SK-N-SH (cell line): Measurements from ENCODE around the gene TNFRSF12A. TPM values are rescaled to one million over a fixed set of nuclear protein-coding genes. Genes with fewer than 3 reads are reported as not detected.

Experiments used
- CTCF ChIA-PET: fragments of 300-600, 350-600 bp; formaldehyde crosslinking; extraction: SDS; loops from one replicate; lab custom pipeline; 2021; lab: Yijun Ruan, JAX
- POLR2A ChIA-PET: fragments of 350-600 bp; sonication (Branson Sonifier 250); formaldehyde crosslinking; extraction: SDS; loops from one replicate; lab custom pipeline; 2020; ENCODE audit warnings: antibody characterized with exemption, inconsistent platforms; lab: Yijun Ruan, JAX
- DNase-seq: peaks from one replicate; pipeline ENCODE4 v3.0.0; 2012
- H2AFZ ChIP-seq: fragments of 200-600 bp; sonication (generic); 2 replicates; pipeline ENCODE4 v1.8.1; 2016; ENCODE audit warnings: antibody characterized with exemption, mild to moderate bottlenecking, low read depth
- H3F3A ChIP-seq: fragments of 200-600 bp; sonication (generic); replicated peaks from 2 replicates; pipeline ENCODE3; 2016; ENCODE audit warnings: antibody characterized with exemption, mild to moderate bottlenecking; ENCODE audit not compliant: insufficient read depth
- H3K27ac ChIP-seq, 2 experiments: fragments of 200-500 bp in 1 of 2; fragments of 200-600 bp in 1 of 2; sonication (Bioruptor generic) in 1 of 2; sonication (generic), shearing (Covaris generic) in 1 of 2; 2 replicates each; pipeline versions ENCODE4 v1.5.1 to v1.6.1; 2014 to 2016; ENCODE audit warnings: low read depth in 2 of 2, inconsistent platforms in 1 of 2, low read length in 1 of 2, mild to moderate bottlenecking in 1 of 2, mixed read lengths in 1 of 2
- H3K27me3 ChIP-seq: fragments of 200-600 bp; sonication (generic), shearing (Covaris generic); 2 replicates; pipeline ENCODE4 v1.6.1; 2016; ENCODE audit warnings: mixed run types; ENCODE audit not compliant: insufficient read depth
- H3K36me3 ChIP-seq, 2 experiments: fragments of 200-500 bp in 1 of 2; fragments of 200-600 bp in 1 of 2; sonication (Bioruptor generic) in 1 of 2; sonication (generic) in 1 of 2; replicated peaks in 1 of 2; 2 replicates each; pipeline versions ENCODE3 to v1.5.1; 2014 to 2016; ENCODE audit warnings: low read length in 1 of 2, mild to moderate bottlenecking in 1 of 2; ENCODE audit not compliant: insufficient read depth in 2 of 2, control insufficient read depth in 1 of 2
- H3K4me1 ChIP-seq, 2 experiments: fragments of 200-500 bp in 1 of 2; fragments of 200-600 bp in 1 of 2; sonication (Bioruptor generic) in 1 of 2; sonication (generic), shearing (Covaris generic) in 1 of 2; 2 replicates each; pipeline versions ENCODE4 v1.5.1 to v1.6.1; 2014 to 2016; ENCODE audit warnings: low read depth in 1 of 2, low read length in 1 of 2, mixed run types in 1 of 2; ENCODE audit not compliant: insufficient read depth in 2 of 2, control insufficient read depth in 1 of 2
- H3K4me2 ChIP-seq: fragments of 200-600 bp; sonication (generic), shearing (Covaris generic); 2 replicates; pipeline ENCODE4 v1.6.1; 2017; ENCODE audit warnings: mixed run types
- H3K4me3 ChIP-seq, 2 experiments: fragments of 200-500 bp in 1 of 2; fragments of 200-600 bp in 1 of 2; sonication (Bioruptor generic) in 1 of 2; sonication (generic), shearing (Covaris generic) in 1 of 2; 2 replicates each; pipeline versions ENCODE4 v1.5.1 to v1.8.1; 2014 to 2016; ENCODE audit warnings: low read depth in 2 of 2, inconsistent platforms in 1 of 2, low read length in 1 of 2, mild to moderate bottlenecking in 1 of 2, mixed read lengths in 1 of 2, moderate library complexity in 1 of 2
- H3K79me2 ChIP-seq: fragments of 200-600 bp; sonication (generic); 2 replicates; pipeline ENCODE4 v1.8.1; 2017; ENCODE audit warnings: mild to moderate bottlenecking; ENCODE audit not compliant: insufficient read depth
- H3K9ac ChIP-seq: fragments of 200-600 bp; sonication (generic); 2 replicates; pipeline ENCODE4 v1.6.1; 2017; ENCODE audit warnings: mixed run types
- H3K9me2 ChIP-seq: fragments of 200-600 bp; sonication (generic); 2 replicates; pipeline ENCODE4 v1.6.1; 2017; ENCODE audit warnings: mixed run types
- H3K9me3 ChIP-seq: fragments of 200-600 bp; sonication (generic); 2 replicates; pipeline ENCODE4 v1.6.1; 2017; ENCODE audit warnings: mixed run types, mild to moderate bottlenecking, moderate library complexity
- H4K20me1 ChIP-seq: fragments of 200-600 bp; sonication (generic); 2 replicates; pipeline ENCODE4 v1.6.1; 2017; ENCODE audit warnings: mild to moderate bottlenecking, mixed run types; ENCODE audit not compliant: insufficient read depth
- CHD2 ChIP-seq: fragments of 150-350 bp; IDR thresholded peaks from 2 replicates; pipeline ENCODE4 v1.6.1; 2018; ENCODE audit warnings: low read length; ENCODE audit not compliant: partially characterized antibody
- CTCF ChIP-seq: fragments of 200-600 bp; sonication (generic); IDR thresholded peaks from 2 replicates; pipeline ENCODE4 v1.6.1; 2017; ENCODE audit warnings: antibody characterized with exemption, mild to moderate bottlenecking, moderate library complexity
- ELF1 ChIP-seq: IDR thresholded peaks from 2 replicates; pipeline ENCODE4 v1.4.0; 2012
- EP300 ChIP-seq, 2 experiments: IDR thresholded peaks; 2 replicates each; pipeline versions ENCODE4 v1.4.0 to v1.6.1; 2012; ENCODE audit warnings: borderline replicate concordance in 1 of 2, low read depth in 1 of 2, low read length in 1 of 2
- FOXM1 ChIP-seq: IDR thresholded peaks from 2 replicates; pipeline ENCODE4 v1.4.0; 2012; ENCODE audit warnings: low read depth, mild to moderate bottlenecking
- GABPA ChIP-seq: IDR thresholded peaks from 2 replicates; pipeline ENCODE4 v1.4.0; 2012; ENCODE audit warnings: low read depth, mild to moderate bottlenecking
- JUND ChIP-seq: IDR thresholded peaks from 2 replicates; pipeline ENCODE4 v1.4.0; 2012
- MEF2A ChIP-seq: IDR thresholded peaks from 2 replicates; pipeline ENCODE4 v1.4.0; 2012; ENCODE audit warnings: low read depth, borderline replicate concordance
- MXI1 ChIP-seq: IDR thresholded peaks from 2 replicates; pipeline ENCODE4 v1.6.1; 2012; ENCODE audit warnings: mild to moderate bottlenecking, low read depth, low read length, improper control_type of control experiment
- NFIC ChIP-seq: IDR thresholded peaks from 2 replicates; pipeline ENCODE4 v1.4.0; 2012; ENCODE audit warnings: borderline replicate concordance
- PBX3 ChIP-seq: IDR thresholded peaks from 2 replicates; pipeline ENCODE4; 2012
- POLR2AphosphoS5 ChIP-seq: IDR thresholded peaks from 2 replicates; pipeline ENCODE4 v1.6.1; 2012; ENCODE audit warnings: low read depth, low read length
- RAD21 ChIP-seq: IDR thresholded peaks from 2 replicates; pipeline ENCODE4 v1.6.1; 2012; ENCODE audit warnings: mild to moderate bottlenecking, low read length
- SIN3A ChIP-seq: IDR thresholded peaks from 2 replicates; pipeline ENCODE4 v1.6.1; 2012; ENCODE audit warnings: low read depth, mild to moderate bottlenecking, low read length, moderate library complexity, borderline replicate concordance
- TCF12 ChIP-seq: IDR thresholded peaks from 2 replicates; pipeline ENCODE4 v1.4.0; 2012
- TEAD4 ChIP-seq: IDR thresholded peaks from 2 replicates; pipeline ENCODE4 v1.4.0; 2012; ENCODE audit warnings: mild to moderate bottlenecking, borderline replicate concordance; ENCODE audit not compliant: insufficient read depth
- WGBS: methylation state at CpG from one replicate; pipeline ENCODE4 v1.1.6; 2017; ENCODE audit warnings: low lambda C conversion rate; 5-methylcytosine and 5-hydroxymethylcytosine counted together
- polyA plus RNA-seq, 3 experiments: library from polyadenylated mRNA; depleted of rRNA; stranded (reverse); fragments of >200 nt; gene quantifications; 2 replicates each; pipeline ENCODE4 v1.2.3, GENCODE V29; 2012
- TF ChIP-seq, protein P1 (sequence below): IDR thresholded peaks from 2 replicates; pipeline ENCODE4 v1.4.0; 2012; ENCODE audit warnings: low read depth
- TF ChIP-seq, protein P2 (sequence below): IDR thresholded peaks from 2 replicates; pipeline ENCODE4 v1.6.1; 2012; ENCODE audit warnings: mild to moderate bottlenecking, low read depth, low read length, moderate library complexity

The TNFRSF12A gene
- polyA plus RNA-seq, 1 of the 3 experiments (the other 2 are of a cell fraction), result 374 TPM

- Histone ChIP-seq H3K9ac (peak within 1 kb of the TSS; percentile 59), H3K4me2 (peak within 1 kb of the TSS; percentile 46; the same call in 1 of the 2 replicates), H3K27me3 (no peaks in the 10 kb centered on the region)
- CTCF ChIA-PET, result interaction anchor here (1.0 to 3.9 kb wide), 5 partner anchors 15 to 36 kb away, joined by 3 to 26 read pairs (median 3); no protein-coding TSS in a partner anchor
- no peak for DNase-seq
- TF ChIP-seq TCF12 (0 out of 2 replicates have a peak, but pooled peaks have one; percentile 25), POLR2AphosphoS5 (no peak), GABPA (no peak), JUND (no peak), MEF2A (no peak), ELF1 (no peak), TEAD4 (no peak)
- TF ChIP-seq, all 33 proteins: peak for 1
- WGBS, result 48% methylated on average over 11 of the region's 13 CpGs
- Histone ChIP-seq H3K79me2 (no peaks in the 10 kb centered on the region), H3K4me1 (no peaks in the 10 kb centered on the region; a peak in 1 of 4 replicates), H3K36me3 (no peaks in the 10 kb centered on the region), H3K4me3 (peak within 1 kb of the TSS in 1 of 2 experiments; percentile 50; a peak in 1 of 4 replicates), H3K27ac (no peak within 1 kb of the TSS), H2AFZ (peak within 1 kb of the TSS; percentile 80), H3K9me3 (no peaks in the 10 kb centered on the region), H3F3A (no peaks in the 10 kb centered on the region), H3K9me2 (no peaks in the 10 kb centered on the region), H4K20me1 (no peaks in the 10 kb centered on the region)
- POLR2A ChIA-PET, result no interaction called here
Measured at GRCh38 chr16:3065069-3065741, 45.0 kb downstream of the TNFRSF12A start, which contains the start of gene IL32. IL32 (plus strand) TSS chr16:3065640; CDS start chr16:3065812, 172 bp downstream.

DNA sequence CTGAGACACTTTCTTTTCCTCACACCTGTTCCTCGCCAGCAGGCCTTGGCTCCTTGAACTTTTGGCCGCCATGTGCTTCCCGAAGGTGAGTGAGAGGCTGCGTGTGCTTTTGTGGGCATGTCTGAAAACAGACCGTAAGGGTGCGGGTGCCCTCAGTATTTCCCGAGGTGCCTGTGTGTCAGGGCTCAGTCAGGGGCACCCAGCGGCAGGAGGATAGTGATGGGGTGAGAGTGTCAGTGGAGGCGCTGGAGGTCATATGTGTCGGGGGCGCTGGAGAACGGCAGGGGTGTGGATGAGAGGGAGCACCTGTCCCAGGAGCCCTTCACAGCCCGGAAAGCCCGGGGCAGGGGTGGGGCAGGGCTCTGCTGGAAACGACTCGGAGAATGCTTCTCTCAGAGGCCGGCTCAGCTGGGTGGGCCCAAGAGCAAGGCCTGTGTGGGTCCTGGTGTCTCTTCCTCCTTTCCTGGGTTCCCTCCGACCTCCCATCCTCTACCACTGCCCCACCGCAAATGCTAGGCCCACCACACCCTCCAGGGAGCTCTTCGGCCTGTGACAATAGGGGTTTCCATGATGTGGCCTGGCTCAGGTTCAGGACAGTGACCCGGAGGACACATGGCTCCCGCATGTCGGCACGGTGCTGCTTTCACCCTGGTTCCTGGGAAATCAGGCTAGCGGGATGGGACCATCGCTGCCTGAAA lies 45.7 kb downstream of the TNFRSF12A start:
- Histone ChIP-seq H3K4me1 (no peaks in the 10 kb centered on the region; a peak in 1 of 4 replicates), H2AFZ (peak overlapping the region; percentile 80), H3K27ac (no peak overlapping the region), H3K27me3 (no peaks in the 10 kb centered on the region), H3K9me2 (no peaks in the 10 kb centered on the region), H3K79me2 (no peaks in the 10 kb centered on the region), H3K36me3 (no peaks in the 10 kb centered on the region), H3K9me3 (no peaks in the 10 kb centered on the region), H3F3A (no peaks in the 10 kb centered on the region), H3K4me3 (peak overlapping the region in 1 of 2 experiments; percentile 50; a peak in 1 of 4 replicates), H4K20me1 (no peaks in the 10 kb centered on the region), H3K9ac (peak overlapping the region; percentile 59), H3K4me2 (peak overlapping the region; percentile 46; the same call in 1 of the 2 replicates)
- 93% methylated on average over 10 of the region's 26 CpGs for WGBS
- DNase-seq, result no peak
- TF ChIP-seq CHD2 (no peak), JUND (no peak), CTCF (no peak), FOXM1 (no peak), RAD21 (no peak), MXI1 (no peak), PBX3 (no peak), EP300 (IDR thresholded peaks at IDR 0.05; ENCODE audit: borderline replicate concordance in 1 of 2, low read depth in 1 of 2, low read length in 1 of 2) (no peak), SIN3A (no peak), NFIC (no peak), TCF12 (no peak)
- TF ChIP-seq, protein P1, sequence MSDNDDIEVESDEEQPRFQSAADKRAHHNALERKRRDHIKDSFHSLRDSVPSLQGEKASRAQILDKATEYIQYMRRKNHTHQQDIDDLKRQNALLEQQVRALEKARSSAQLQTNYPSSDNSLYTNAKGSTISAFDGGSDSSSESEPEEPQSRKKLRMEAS, result no peak
- TF ChIP-seq, protein P2, sequence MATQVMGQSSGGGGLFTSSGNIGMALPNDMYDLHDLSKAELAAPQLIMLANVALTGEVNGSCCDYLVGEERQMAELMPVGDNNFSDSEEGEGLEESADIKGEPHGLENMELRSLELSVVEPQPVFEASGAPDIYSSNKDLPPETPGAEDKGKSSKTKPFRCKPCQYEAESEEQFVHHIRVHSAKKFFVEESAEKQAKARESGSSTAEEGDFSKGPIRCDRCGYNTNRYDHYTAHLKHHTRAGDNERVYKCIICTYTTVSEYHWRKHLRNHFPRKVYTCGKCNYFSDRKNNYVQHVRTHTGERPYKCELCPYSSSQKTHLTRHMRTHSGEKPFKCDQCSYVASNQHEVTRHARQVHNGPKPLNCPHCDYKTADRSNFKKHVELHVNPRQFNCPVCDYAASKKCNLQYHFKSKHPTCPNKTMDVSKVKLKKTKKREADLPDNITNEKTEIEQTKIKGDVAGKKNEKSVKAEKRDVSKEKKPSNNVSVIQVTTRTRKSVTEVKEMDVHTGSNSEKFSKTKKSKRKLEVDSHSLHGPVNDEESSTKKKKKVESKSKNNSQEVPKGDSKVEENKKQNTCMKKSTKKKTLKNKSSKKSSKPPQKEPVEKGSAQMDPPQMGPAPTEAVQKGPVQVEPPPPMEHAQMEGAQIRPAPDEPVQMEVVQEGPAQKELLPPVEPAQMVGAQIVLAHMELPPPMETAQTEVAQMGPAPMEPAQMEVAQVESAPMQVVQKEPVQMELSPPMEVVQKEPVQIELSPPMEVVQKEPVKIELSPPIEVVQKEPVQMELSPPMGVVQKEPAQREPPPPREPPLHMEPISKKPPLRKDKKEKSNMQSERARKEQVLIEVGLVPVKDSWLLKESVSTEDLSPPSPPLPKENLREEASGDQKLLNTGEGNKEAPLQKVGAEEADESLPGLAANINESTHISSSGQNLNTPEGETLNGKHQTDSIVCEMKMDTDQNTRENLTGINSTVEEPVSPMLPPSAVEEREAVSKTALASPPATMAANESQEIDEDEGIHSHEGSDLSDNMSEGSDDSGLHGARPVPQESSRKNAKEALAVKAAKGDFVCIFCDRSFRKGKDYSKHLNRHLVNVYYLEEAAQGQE, result no peak
- CTCF ChIA-PET, result interaction anchor here (1.0 to 3.9 kb wide), 4 partner anchors 14 to 37 kb away, joined by 3 to 26 read pairs (median 4); no protein-coding TSS in a partner anchor
- POLR2A ChIA-PET, result no interaction called here
